Ovary (tissue), 10 donors: ENCODE measurements around the gene PRR23B. TPM values are rescaled to one million over a fixed set of nuclear protein-coding genes. Genes with fewer than 3 reads are reported as not detected.

Experiments
- DNase-seq, 5 donors: peaks; one replicate each; pipeline ENCODE4 v3.0.0-alpha.2; 2019 to 2020
- H3K27ac ChIP-seq, 2 donors: fragments of 200-600 bp; one replicate each; pipeline versions ENCODE4 v1.5.1 to v1.8.0; 2019 to 2022
- H3K27me3 ChIP-seq: fragments of 200-600 bp; one replicate; pipeline ENCODE4 v1.8.0; 2022
- H3K36me3 ChIP-seq: fragments of 200-600 bp; sonication (generic); one replicate; pipeline ENCODE4 v1.5.1; 2019
- H3K4me1 ChIP-seq: one replicate; pipeline ENCODE4 v1.8.1; 2013; ENCODE audit warnings: mild to moderate bottlenecking, moderate library complexity; ENCODE audit not compliant: insufficient read depth
- H3K4me3 ChIP-seq: fragments of 200-600 bp; sonication (generic); one replicate; pipeline ENCODE4 v1.5.1; 2017
- H3K9me3 ChIP-seq, 2 donors: fragments of 200-600 bp in 1 of 2; sonication (generic) in 1 of 2; one replicate each; pipeline versions ENCODE4 v1.5.1 to v1.8.1; 2013 to 2019; ENCODE audit warnings: mild to moderate bottlenecking in 1 of 2, moderate library complexity in 1 of 2
- CTCF ChIP-seq, 3 donors: fragments of 450-650 bp in 2 of 3; fragments of 200-600 bp in 1 of 3; IDR thresholded peaks; one replicate each; pipeline versions ENCODE4 v1.5.1 to v1.8.0; 2016 to 2022; ENCODE audit warnings: antibody characterized with exemption in 3 of 3, mild to moderate bottlenecking in 1 of 3
- EP300 ChIP-seq: sonication (generic); formaldehyde crosslinking; IDR thresholded peaks from one replicate; pipeline ENCODE4 v1.6.1; 2017; ENCODE audit warnings: antibody characterized with exemption
- POLR2A ChIP-seq: fragments of 450-650 bp; IDR thresholded peaks from one replicate; pipeline ENCODE4 v1.6.1; 2017; ENCODE audit warnings: antibody characterized with exemption, mild to moderate bottlenecking, moderate library complexity
- WGBS, 3 donors: extraction: QIAGEN DNeasy Blood & Tissue Kit in 1 of 3; methylation state at CpG; one replicate each; pipeline versions ENCODE4 v1.1.5 to v1.1.7; 2013 to 2017; 5-methylcytosine and 5-hydroxymethylcytosine counted together
- intact Hi-C, 4 donors: fragments of 100-400 bp; cut with DNase I; formaldehyde crosslinking; loops; one replicate each; pipeline versions ENCODE4 v1.11.0 to v1.15.1; 2022 to 2023
- long read RNA-seq, 3 donors: library from polyadenylated mRNA in 2 of 3; unstranded in 2 of 3; transcript quantifications; one replicate each; pipeline ENCODE4 v2.0.0 and lab custom pipeline, GENCODE V29; 2021 to 2026
- polyA plus RNA-seq, 2 donors: library from polyadenylated mRNA; stranded (reverse); fragments of 200-250 nt in 1 of 2; fragments of 350-450 nt in 1 of 2; fragmentation: Illumina TruSeq in 1 of 2; extraction: RNeasy Lipid Tissue Mini Kit (QIAGEN cat#74804) in 1 of 2; gene quantifications; one replicate each; pipeline ENCODE4 v1.2.3, GENCODE V29; 2013 to 2014
- total RNA-seq, 7 donors: library from RNA; depleted of rRNA in 2 of 7; stranded (reverse); fragments of >200 nt in 2 of 7; fragmentation: NEBNext Ultra II Directional in 3 of 7; extraction: Animal tissue kit (Norgen Biotek cat#: 25700) in 3 of 7; gene quantifications; one replicate each; pipeline versions ENCODE4 v1.1.0 to v1.2.4, GENCODE V29; 2016 to 2023
- donor health status: DM: no; HTN: no; CAD: no; lungs with moderate emphysema.
- donor health status: DM: no; HTN: no; CAD: no.
- donor health status: Bipolar disorder and iron deficiency.
- donor health status: DM: yes; HTN: yes; CAD: no.
- donor health status: DM: no; HTN: no; CAD: no.
- donor health status: DM: yes; HTN: yes; CAD: no.

PRR23B gene
- total RNA-seq, result not detected
- not detected for polyA plus RNA-seq
- long read RNA-seq, donor 1, result 0 reads
- long read RNA-seq, donor 2, partial matches to known transcripts, result 0 of 1 reads
- long read RNA-seq, donor 2, other reads (novel, unspliced or antisense), result 0 of 1 reads
- long read RNA-seq, donor 3, result 0 reads

GRCh38 chr3:139020868-139021234, at the start of gene PRR23B:
Gene PRR23B, minus strand, starts transcription at chr3:139020926. Its CDS starts 265 bp downstream, at chr3:139020661.
- no peak for DNase-seq
- no peaks in the 10 kb centered on the region for H3K4me1 ChIP-seq
- WGBS, 3 donors, result 60 to 69% (median 63%) methylated on average over 19 of the region's 19 CpGs
- no peak within 1 kb of the TSS for H3K27ac ChIP-seq
- H3K9me3 ChIP-seq, result no peaks in the 10 kb centered on the region
- TF ChIP-seq POLR2A, result no peak
- TF ChIP-seq CTCF (IDR thresholded peaks at IDR 0.05), result no peak
- TF ChIP-seq EP300, result no peak
- H3K27me3 ChIP-seq, result no peaks in the 10 kb centered on the region
- no peak within 1 kb of the TSS for H3K4me3 ChIP-seq
- intact Hi-C loops, result no loop called here
- no peaks in the 10 kb centered on the region for H3K36me3 ChIP-seq

GRCh38 chr3:139062918-139063317, 42.2 kb upstream of the PRR23B start:
- Histone ChIP-seq H3K27ac (no peak overlapping the region), H3K9me3 (no peaks in the 10 kb centered on the region), H3K4me1 (no peaks in the 10 kb centered on the region), H3K4me3 (no peak overlapping the region), H3K27me3 (no peaks in the 10 kb centered on the region), H3K36me3 (no peaks in the 10 kb centered on the region)
- TF ChIP-seq EP300 (no peak), CTCF (IDR thresholded peaks at IDR 0.05) (no peak)
- intact Hi-C loops, result no loop called here
- WGBS, 3 donors, result 0 to 23% (median 7%) methylated on average over 1 of the region's 1 CpG
- DNase-seq, result no peak

- H3K9me3 ChIP-seq, result no peaks in the 10 kb centered on the region
- H3K27ac ChIP-seq, result no peak overlapping the region
- intact Hi-C loops, result no loop called here
- no peak overlapping the region for H3K4me3 ChIP-seq
- no peaks in the 10 kb centered on the region for H3K27me3 ChIP-seq
- no peaks in the 10 kb centered on the region for H3K36me3 ChIP-seq
- no peak for DNase-seq
- no peaks in the 10 kb centered on the region for H3K4me1 ChIP-seq
- TF ChIP-seq EP300 (no peak), POLR2A (no peak), CTCF (IDR thresholded peaks at IDR 0.05) (no peak)
- 72 to 89% (median 75%) methylated on average over 2 of the region's 2 CpGs for WGBS, 3 donors
These were observed 32.3 kb upstream of the PRR23B start for GRCh38 chr3:139052802-139053600.

- Histone ChIP-seq H3K4me3 (no peak within 1 kb of the TSS), H3K4me1 (no peaks in the 10 kb centered on the region), H3K36me3 (no peaks in the 10 kb centered on the region), H3K27me3 (no peaks in the 10 kb centered on the region), H3K27ac (no peak within 1 kb of the TSS), H3K9me3 (no peaks in the 10 kb centered on the region)
- TF ChIP-seq EP300, result no peak
- TF ChIP-seq POLR2A, result no peak
- TF ChIP-seq CTCF (IDR thresholded peaks at IDR 0.05), result no peak
- no peak for DNase-seq
- intact Hi-C loops, result no loop called here
- WGBS, 3 donors, result 51 to 69% (median 54%) methylated on average over 52 to 77 of the region's 77 CpGs
These were observed 23.9 kb upstream of the PRR23B start, which contains the start of gene PRR23C for GRCh38 chr3:139044366-139045210. Gene PRR23C, minus strand, starts transcription at chr3:139044892. Its CDS starts 272 bp downstream, at chr3:139044620.
